Stimulated activated naive B cell treated with anti-CD40 and anti-IgM and Interleukin-4, amounts not matched to agents 10 μg/mL and 1 μg/mL and 100 μg/mL, for 72 hours (primary cell): Measurements from ENCODE around the gene KCNQ1OT1.

Source experiments
- ATAC-seq, 2 donors: fragments of 150-1000 bp; cut with Tn5 transposase; replicated peaks; 2 replicates each; pipeline ENCODE4 v1.10.0; 2021; ENCODE audit warnings: moderate library complexity in 1 of 2
- DNase-seq: peaks from one replicate; pipeline ENCODE4 v3.0.0; 2021
- H3K27ac Mint-ChIP-seq: one replicate; pipeline ENCODE4 v1.8.0; 2022; ENCODE audit warnings: mild to moderate bottlenecking, mixed read lengths
- H3K27me3 Mint-ChIP-seq, 2 donors: one replicate each; pipeline ENCODE4 v1.8.0; 2022; ENCODE audit warnings: mixed read lengths in 2 of 2
- H3K36me3 Mint-ChIP-seq, 2 donors: one replicate each; pipeline ENCODE4 v1.8.0; 2022; ENCODE audit warnings: mixed read lengths in 2 of 2, mild to moderate bottlenecking in 1 of 2
- H3K4me1 Mint-ChIP-seq, 2 donors: one replicate each; pipeline ENCODE4 v1.8.0; 2022; ENCODE audit warnings: mixed read lengths in 2 of 2, mild to moderate bottlenecking in 1 of 2
- H3K4me3 Mint-ChIP-seq, 2 donors: one replicate each; pipeline ENCODE4 v1.8.0; 2022; ENCODE audit warnings: mild to moderate bottlenecking in 2 of 2, mixed read lengths in 2 of 2, moderate library complexity in 1 of 2
- H3K9me3 Mint-ChIP-seq, 2 donors: one replicate each; pipeline ENCODE4 v1.8.0; 2022; ENCODE audit warnings: mixed read lengths in 2 of 2, mild to moderate bottlenecking in 1 of 2

KCNQ1OT1 gene

DNA sequence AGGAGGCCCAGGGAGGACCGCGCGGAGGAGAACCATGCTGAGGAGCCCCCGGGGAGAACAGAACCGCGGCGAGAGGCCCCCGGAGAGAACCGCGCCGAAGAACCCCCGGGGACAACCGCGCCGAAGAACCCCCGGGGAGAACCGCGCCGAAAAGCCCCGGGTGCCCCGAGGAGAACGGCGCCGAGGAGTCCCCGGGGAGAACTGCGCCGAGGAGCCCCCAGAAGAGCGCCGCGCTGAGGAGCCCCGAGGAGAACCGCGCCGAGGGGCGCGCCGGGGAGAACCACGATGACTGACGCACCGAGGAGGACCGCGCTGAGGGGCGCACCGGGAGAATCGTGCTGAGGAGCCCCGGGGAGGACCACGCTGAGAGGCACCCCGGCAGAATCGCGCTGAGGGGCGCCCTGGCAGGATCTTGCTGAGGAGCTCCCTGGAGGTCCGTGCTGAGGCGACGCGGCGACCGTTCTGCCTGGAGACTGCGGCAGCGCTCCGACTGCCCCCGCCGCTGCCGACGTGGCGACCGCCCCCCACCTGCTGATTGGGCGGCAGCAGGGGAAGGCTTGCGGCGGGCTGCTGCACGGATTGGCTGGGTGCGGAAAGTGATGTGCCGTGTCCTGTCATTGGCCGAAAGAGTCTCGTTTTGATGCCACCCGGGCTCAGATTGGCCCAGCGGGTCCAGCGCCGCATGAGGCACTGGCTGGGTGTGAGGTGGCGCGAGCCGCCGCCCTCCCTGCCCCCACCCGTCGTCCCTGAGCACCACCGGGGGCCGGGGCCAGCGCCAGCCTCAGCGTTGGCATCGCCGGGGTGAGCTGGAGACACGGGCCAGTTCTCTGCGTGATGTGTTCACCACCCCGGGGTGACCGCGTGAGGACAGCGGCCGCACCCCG, at the start of gene KCNQ1OT1:
TSS of gene KCNQ1OT1 (minus strand) at position 464 of the 884 bp plus-strand sequence.
- ATAC-seq (peak; percentile 93 to 95), DNase-seq (peak; percentile 89)
- Mint-ChIP-seq H3K4me1 (peaks cover 30 to 51% of the 10 kb centered on the region in 2 donors), H3K36me3 (peaks cover 4 to 31% of the 10 kb centered on the region in 2 donors), H3K27me3 (peaks cover 0 to 5% of the 10 kb centered on the region in 2 donors), H3K27ac (peak within 1 kb of the TSS; percentile 97), H3K4me3 (peak within 1 kb of the TSS; percentile 87 to 92), H3K9me3 (no peaks in the 10 kb centered on the region)

DNA sequence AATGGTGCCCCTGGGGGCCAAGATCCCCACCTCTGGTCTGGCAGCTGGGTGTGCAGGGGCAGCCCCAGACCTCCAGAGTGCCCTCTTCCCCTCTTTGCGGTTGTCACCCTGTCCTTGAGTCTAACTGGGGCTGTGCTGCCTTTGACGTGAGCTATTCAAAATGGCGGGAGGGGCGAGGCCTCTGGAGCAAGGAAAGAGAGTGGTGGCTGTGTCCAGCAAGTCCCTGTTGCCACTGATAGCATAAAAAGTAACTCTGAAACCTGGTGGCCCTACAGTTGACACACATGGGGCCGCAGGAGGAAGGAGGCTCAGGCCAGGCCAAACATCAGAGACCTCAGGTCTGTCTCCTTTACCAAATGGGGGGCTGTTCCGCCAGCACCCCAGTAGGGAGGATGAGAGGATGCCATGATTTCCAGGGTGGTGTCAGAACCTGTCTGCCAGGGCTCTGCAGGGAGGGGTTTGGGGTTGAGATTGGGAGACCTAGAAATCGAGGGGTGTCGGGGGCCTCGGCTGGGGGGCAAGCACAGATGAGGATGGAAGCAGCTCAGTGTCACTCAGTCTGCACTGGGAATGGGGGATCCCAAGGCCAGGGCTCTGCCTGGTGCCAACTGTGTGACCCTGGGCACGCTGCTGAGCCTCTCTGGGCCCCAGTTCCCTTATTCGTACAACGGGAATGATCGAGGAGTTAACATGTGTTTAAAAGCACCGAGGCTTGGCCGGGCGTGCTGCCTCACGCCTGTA, 49.2 kb upstream of the KCNQ1OT1 start:
- peaks cover 3 to 21% of the 10 kb centered on the region in 2 donors for H3K36me3 Mint-ChIP-seq
- ATAC-seq = no peak
- no peak overlapping the region for H3K27ac Mint-ChIP-seq

DNA sequence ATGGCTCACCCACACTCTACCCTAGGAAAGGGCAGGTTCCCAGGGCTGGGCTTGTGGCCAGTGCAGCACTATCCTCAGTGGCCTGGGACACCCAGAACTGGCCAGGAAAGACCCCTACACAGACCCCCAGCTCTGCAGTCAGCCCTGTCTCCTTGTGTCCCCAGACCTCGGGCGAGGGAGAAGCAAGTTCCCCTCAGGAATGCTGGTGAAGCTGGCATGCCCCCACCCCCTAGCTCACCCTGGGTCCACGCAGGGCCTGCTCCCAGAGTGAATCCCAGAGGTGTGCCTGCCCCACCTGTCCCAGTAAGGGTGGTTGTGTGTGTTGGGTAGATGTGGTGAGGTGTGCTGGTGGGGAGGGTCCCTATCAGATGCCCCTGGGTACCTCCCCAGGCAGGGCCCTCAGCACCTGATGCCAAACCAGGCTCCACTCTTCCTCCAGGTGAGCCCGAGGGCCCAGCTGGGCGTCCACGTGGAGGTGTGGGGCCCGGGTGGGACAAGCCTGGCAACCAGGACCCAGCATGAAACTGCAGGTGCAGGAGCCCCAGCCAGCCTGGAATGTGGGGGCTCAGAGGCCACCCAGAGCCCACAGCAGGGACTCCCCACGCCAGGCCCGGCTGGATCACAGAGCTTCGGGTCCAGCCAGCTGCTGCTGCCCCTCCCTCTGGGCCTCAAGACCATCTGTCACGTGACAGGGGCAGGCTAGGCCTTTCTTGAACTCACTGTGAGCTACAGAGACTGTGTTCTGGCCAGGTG, 48.4 kb upstream of the KCNQ1OT1 start:
- DNase-seq (no peak), ATAC-seq (no peak)
- H3K4me1 Mint-ChIP-seq = no peaks in the 10 kb centered on the region
- no peaks in the 10 kb centered on the region for H3K9me3 Mint-ChIP-seq
- peaks cover 0 to 13% of the 10 kb centered on the region in 2 donors for H3K36me3 Mint-ChIP-seq
- H3K27ac Mint-ChIP-seq = no peak overlapping the region
- no peak overlapping the region for H3K4me3 Mint-ChIP-seq
- peaks cover 0 to 4% of the 10 kb centered on the region in 2 donors for H3K27me3 Mint-ChIP-seq

More for the DNA sequence above, 49.2 kb upstream of the KCNQ1OT1 start:
- Mint-ChIP-seq H3K27me3 (peaks cover 0 to 4% of the 10 kb centered on the region in 2 donors), H3K4me3 (no peak overlapping the region), H3K9me3 (peaks cover 3 to 4% of the 10 kb centered on the region in 2 donors), H3K4me1 (no peaks in the 10 kb centered on the region)
- no peak for DNase-seq

DNA sequence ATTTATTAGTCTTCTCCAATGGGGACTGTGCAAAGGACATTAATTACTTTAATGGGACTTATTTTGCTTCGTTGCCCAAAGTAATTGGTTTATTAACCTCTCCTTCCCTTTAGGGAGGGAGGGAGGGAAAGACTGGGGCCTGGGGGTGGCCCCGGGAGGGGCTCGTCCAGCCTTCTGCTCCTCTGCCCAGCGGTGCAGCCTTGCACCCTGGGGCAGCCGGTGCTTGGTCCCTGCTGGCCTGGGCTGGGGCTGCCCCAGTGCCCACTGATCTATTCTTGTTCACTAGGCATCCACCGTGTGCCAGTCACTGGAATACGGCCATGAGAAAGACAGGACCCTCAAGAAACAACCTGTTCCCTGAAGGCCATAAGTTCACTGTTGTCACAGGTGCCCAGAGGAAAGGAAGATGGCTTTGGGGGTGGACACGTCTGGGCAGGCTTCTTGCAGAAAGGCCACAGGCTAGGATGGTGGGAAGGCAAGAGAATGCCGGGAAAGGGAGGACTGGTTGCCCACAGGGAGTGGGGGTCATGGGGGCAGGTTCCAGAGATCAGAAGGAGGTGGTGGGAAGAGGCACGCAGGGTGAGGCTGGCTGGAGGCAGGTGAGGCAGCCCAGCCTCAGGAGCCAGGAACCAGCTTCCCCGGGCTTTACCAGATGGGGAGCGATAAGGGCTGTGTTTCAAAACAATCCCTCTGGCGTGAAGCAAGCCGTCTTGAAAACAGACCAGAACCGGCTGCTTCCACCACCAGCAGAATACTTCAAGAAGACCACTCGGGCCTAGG, 47.6 kb upstream of the KCNQ1OT1 start:
- no peak for DNase-seq
- no peak overlapping the region for H3K4me3 Mint-ChIP-seq

DNA sequence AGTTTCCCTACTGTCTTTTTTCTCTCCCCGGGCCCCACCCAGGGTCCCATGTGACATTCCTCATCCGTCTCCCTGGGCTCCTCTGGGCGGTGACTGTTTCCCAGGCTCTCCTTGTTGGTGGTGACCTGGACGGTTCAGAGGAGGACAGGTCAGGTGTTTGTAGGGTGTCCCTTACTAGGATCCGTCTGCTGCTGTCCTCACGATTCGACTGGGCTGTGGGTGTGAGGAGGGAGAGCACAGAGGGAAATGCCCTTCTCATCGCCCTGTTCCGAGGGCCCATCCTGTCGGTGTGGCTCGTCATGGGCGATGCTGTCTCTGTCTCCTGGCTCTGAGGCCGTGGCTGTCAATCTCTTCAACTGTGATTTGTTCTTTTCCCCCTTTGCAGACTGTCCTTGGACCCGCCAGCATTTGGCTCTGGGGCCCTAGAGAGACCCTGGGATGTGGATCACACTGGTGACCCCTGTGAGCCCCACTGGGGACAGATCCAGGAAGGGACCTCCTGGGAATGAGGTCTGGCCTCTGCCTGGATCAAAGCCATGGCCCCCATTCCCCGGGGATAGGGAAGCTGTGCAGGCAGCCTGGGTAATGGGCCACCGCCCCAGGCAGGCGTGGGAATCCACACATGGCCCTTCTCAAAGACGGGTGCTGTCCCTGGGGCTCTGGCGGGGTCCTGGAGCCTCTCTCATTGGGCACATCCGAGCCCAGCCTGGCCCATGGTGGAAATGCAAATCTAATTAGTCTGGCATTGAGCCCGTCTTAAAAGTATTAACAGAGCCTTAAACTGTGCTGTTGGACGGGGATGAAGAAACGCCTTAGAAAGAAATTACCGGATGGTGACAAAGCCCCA, 46.8 kb upstream of the KCNQ1OT1 start:
- Mint-ChIP-seq H3K9me3 (no peaks in the 10 kb centered on the region), H3K36me3 (peaks cover 0 to 6% of the 10 kb centered on the region in 2 donors), H3K27ac (no peak overlapping the region), H3K4me3 (no peak overlapping the region), H3K27me3 (peaks cover 0 to under 1% of the 10 kb centered on the region in 2 donors), H3K4me1 (no peaks in the 10 kb centered on the region)
- ATAC-seq (no peak), DNase-seq (no peak)

More for the DNA sequence above, 47.6 kb upstream of the KCNQ1OT1 start:
- Mint-ChIP-seq H3K9me3 (no peaks in the 10 kb centered on the region), H3K27ac (no peak overlapping the region), H3K27me3 (peaks cover 0 to 4% of the 10 kb centered on the region in 2 donors), H3K36me3 (peaks cover 0 to 8% of the 10 kb centered on the region in 2 donors), H3K4me1 (no peaks in the 10 kb centered on the region)
- ATAC-seq = no peak

DNA sequence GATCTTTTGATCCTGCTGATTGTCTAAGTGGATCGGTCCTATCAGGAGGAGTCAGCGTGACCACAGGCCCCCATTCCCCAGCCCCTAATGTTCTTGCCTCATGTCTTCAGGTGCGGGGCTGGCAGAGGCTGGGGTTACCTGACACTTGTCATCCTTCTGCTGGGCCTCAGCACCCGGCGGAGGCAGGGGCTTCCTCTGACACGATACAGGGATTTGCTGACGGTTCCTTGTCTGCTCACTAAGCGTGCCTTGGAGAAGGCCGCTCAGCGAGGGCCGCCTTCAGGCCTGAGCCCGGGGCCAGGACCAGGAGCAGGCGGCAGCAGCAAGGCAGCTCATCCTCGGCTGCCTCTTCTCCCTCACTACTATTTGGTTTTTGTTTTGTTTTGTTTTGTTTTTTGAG, 45.7 kb upstream of the KCNQ1OT1 start:
- no peaks in the 10 kb centered on the region for H3K9me3 Mint-ChIP-seq
- DNase-seq (no peak), ATAC-seq (no peak)
- H3K4me3 Mint-ChIP-seq = no peak overlapping the region
- peaks cover 2 to 6% of the 10 kb centered on the region in 2 donors for H3K36me3 Mint-ChIP-seq
- H3K4me1 Mint-ChIP-seq = peaks cover 0 to 5% of the 10 kb centered on the region in 2 donors
- H3K27me3 Mint-ChIP-seq = no peaks in the 10 kb centered on the region
- H3K27ac Mint-ChIP-seq = no peak overlapping the region

DNA sequence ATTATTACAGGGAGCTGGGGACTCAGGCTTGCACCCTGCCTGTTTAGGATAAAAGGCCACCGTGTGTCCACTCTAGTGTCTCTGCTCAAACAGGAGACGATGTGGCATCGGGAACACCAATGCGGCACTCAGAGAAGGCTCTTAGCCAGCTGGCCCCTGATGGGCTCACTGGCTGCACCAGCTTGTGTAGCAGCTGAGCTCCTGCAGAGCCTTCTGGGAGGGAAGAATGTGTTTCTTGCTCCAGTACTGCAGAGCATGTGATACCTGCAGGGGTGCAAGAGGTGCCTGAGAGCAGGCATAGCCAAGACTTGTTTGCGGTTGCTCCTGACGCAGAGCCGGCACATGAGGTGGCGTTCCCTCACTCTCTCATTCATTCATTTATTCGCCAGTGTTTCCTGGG, 44.4 kb upstream of the KCNQ1OT1 start:
- DNase-seq (no peak), ATAC-seq (no peak)
- no peaks in the 10 kb centered on the region for H3K9me3 Mint-ChIP-seq
- no peak overlapping the region for H3K27ac Mint-ChIP-seq
- no peaks in the 10 kb centered on the region for H3K27me3 Mint-ChIP-seq
- H3K36me3 Mint-ChIP-seq = peaks cover 2 to 4% of the 10 kb centered on the region in 2 donors
- H3K4me1 Mint-ChIP-seq = peaks cover 0 to 5% of the 10 kb centered on the region in 2 donors
- no peak overlapping the region for H3K4me3 Mint-ChIP-seq

DNA sequence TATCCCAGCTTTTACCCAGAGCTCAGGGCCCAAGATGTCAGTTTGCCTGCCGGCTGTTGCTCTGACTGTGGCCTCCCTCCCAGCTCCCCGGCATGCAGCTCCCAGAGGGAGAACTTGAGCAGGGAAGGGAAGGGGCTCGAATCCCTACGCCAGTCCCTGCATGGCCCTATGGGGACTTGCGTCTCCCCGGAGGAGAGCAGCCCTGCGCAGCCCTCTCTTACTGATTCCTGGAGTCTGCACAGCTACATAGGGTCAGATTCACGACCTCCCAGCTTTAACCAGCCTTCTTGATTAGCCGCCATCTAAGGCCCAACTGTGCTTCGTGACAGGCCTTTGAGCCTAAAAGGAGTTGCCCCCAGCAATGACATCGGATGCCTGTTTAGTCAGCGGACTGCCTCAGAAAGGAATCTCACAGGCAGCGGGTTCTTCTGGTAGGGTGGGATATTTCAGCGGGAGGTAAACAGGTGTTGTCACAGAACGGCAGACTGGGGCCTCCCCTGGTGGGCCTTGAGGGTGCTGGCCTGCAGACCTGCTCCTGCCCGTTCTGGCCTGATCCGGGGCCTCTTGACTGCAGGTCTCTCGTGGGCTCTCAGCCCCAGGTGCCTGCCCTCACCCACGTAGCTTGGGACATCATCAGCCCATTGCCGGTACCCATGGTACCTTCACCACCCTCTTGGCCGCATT, 43.8 kb upstream of the KCNQ1OT1 start:
- Mint-ChIP-seq H3K9me3 (no peaks in the 10 kb centered on the region), H3K4me1 (peaks cover 0 to 5% of the 10 kb centered on the region in 2 donors), H3K36me3 (peaks cover 0 to 2% of the 10 kb centered on the region in 2 donors), H3K27ac (no peak overlapping the region), H3K27me3 (no peaks in the 10 kb centered on the region), H3K4me3 (no peak overlapping the region)
- no peak for DNase-seq
- ATAC-seq = no peak

DNA sequence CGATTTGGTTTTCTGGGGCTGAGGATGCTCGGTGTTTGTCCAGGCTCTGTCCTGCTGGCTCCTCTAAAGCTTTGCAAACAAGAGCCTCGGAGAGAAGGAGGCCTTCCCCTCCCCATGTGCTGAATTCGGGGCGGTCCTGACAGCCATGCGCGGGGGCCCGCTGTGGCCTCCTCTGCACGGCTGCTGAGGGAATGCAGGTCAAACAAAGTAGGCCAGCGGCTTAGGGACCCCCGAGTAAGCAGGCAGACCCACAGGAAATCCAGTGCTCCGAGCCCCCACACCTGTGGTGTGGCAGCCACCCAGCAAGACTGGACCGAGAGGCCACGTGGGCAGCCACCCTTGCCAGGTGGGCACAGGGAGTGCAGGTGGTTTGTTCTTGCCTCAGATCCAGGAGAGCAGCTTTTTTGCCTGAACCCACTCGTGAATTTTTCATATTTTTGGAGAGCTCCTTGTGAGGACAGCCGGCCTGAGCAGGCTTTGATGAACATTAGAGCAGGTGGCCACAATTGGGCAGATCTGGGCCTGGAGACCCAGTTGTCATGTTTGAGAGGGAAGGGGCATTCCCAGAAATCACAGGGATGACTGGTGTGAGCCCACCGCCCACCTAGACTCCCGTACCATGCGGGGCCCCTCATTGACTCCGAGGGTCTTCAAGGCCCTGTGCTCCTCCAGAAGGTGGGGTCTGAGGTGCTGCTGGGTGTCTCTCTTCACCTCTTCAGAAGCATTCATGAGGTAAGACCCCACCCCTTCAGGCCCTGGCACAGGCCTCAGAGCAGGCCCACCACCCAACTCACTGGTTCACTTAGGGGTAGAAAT, 43.0 kb upstream of the KCNQ1OT1 start:
- ATAC-seq (no peak), DNase-seq (no peak)
- peaks cover 0 to 2% of the 10 kb centered on the region in 2 donors for H3K36me3 Mint-ChIP-seq
- H3K27me3 Mint-ChIP-seq = no peaks in the 10 kb centered on the region
- H3K4me3 Mint-ChIP-seq = no peak overlapping the region
- H3K9me3 Mint-ChIP-seq = no peaks in the 10 kb centered on the region
- no peak overlapping the region for H3K27ac Mint-ChIP-seq
- peaks cover 0 to 5% of the 10 kb centered on the region in 2 donors for H3K4me1 Mint-ChIP-seq

DNA sequence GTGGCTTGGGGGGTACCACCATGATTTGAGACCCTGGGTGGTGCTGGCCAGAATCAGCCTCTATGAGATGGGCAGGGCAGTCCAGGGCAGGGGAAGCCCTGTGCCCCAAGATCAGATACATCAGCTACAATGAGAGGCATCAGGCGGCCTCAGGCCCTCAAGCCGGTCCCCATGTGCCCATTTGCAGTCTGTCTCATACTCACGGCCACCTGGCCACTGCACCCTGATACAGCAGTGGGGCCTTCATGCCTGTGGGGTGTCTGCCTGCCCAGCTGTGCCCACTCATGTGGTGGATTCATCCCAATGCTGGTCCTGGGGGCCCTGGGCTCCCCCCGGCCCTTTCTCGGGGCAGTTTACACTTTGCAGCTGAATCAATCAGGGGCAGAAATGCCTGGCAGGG, 42.4 kb upstream of the KCNQ1OT1 start:
- no peak for ATAC-seq
- no peak for DNase-seq
- H3K27ac Mint-ChIP-seq = no peak overlapping the region
- H3K4me3 Mint-ChIP-seq = no peak overlapping the region
- no peaks in the 10 kb centered on the region for H3K27me3 Mint-ChIP-seq
- peaks cover 0 to 5% of the 10 kb centered on the region in 2 donors for H3K4me1 Mint-ChIP-seq
- peaks cover 0 to 2% of the 10 kb centered on the region in 2 donors for H3K36me3 Mint-ChIP-seq
- no peaks in the 10 kb centered on the region for H3K9me3 Mint-ChIP-seq

DNA sequence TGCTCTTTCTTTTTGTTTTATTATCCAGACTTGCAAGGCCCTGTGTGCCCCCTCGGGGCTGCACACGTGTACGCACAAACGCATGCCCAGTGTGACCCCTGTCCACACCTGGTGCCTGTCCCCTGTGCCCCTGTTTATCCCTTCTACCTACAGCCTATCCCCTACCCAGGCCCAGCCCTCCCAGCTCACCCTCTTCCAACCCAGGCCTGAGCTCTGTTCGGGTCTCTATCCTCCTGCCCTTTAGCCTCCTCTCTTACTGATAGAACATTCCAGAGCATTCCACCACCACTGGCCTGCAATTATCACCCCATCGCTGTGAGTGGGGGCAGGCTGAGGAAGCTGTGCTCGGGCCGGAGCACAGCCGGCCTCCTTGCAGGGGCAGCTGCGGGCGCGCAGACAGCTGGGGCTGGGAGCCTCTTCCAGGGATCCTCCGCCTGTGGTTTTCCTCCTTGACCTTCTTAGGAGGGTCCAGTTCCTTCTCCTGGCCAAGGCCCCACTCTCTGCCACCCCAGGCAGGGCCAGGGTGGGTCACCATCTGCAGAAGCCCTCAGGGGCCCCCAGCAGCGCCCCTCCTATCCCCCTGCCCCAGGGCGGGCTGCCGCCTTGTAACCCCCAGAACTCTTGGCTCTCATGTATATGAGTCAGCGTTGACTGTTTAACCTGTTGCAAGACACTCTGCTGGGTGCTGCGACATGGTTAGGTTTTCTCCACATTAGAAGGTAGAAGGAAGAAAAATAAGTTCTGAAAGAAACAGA, 41.8 kb upstream of the KCNQ1OT1 start:
- Mint-ChIP-seq H3K36me3 (peaks cover 0 to 2% of the 10 kb centered on the region in 2 donors), H3K4me1 (peaks cover 0 to 5% of the 10 kb centered on the region in 2 donors), H3K27me3 (no peaks in the 10 kb centered on the region), H3K4me3 (no peak overlapping the region), H3K9me3 (no peaks in the 10 kb centered on the region), H3K27ac (no peak overlapping the region)
- ATAC-seq = no peak
- no peak for DNase-seq
